H1 (cell line): ENCODE results near the gene ARHGAP23. TPM values are rescaled to one million over a fixed set of nuclear protein-coding genes. Genes with fewer than 3 reads are reported as not detected.

Experiments
- BACH1 ChIP-seq: IDR thresholded peaks from 2 replicates; pipeline ENCODE4 v1.6.1; 2012; ENCODE audit warnings: low read length, improper control_type of control experiment
- BRCA1 ChIP-seq: IDR thresholded peaks from 2 replicates; pipeline ENCODE4 v1.6.1; 2012; ENCODE audit warnings: low read depth, low read length, improper control_type of control experiment
- EP300 ChIP-seq, 2 experiments: IDR thresholded peaks; 1 replicate in 1 of 2; 2 replicates in 1 of 2; pipeline ENCODE4 v1.6.1; 2011 to 2012; ENCODE audit warnings: low read depth in 2 of 2, low read length in 2 of 2, mild to moderate bottlenecking in 2 of 2, borderline replicate concordance in 1 of 2, inconsistent platforms in 1 of 2, moderate library complexity in 1 of 2
- POLR2A ChIP-seq, 2 experiments: IDR thresholded peaks; 1 replicate in 1 of 2; 2 replicates in 1 of 2; pipeline ENCODE4 v1.6.1; 2011; ENCODE audit warnings: low read depth in 2 of 2, low read length in 2 of 2, mild to moderate bottlenecking in 2 of 2; ENCODE audit errors: control extremely low read depth in 1 of 2
- polyA plus RNA-seq, 7 experiments: library from polyadenylated mRNA; depleted of rRNA in 3 of 7; stranded (reverse) in 5 of 7; unstranded in 2 of 7; fragments of >200 nt in 5 of 7; fragments of 200-250 nt in 2 of 7; gene quantifications; 1 replicate in 5 of 7; 2 replicates in 1 of 7; 4 replicates in 1 of 7; pipeline versions ENCODE4 v1.2.1 to v1.2.3, GENCODE V29; 2011 to 2013; ENCODE audit warnings: missing spikeins in 2 of 7, mixed read lengths in 2 of 7
- total RNA-seq: library from RNA; stranded (reverse); fragmentation: NEBNext Ultra II Directional; extraction: Animal tissue kit (Norgen Biotek cat#: 25700); gene quantifications from 2 replicates; pipeline ENCODE4 v1.2.1, GENCODE V29; 2021
- TF ChIP-seq, protein P1 (sequence below): fragments of 300-600 bp; sonication (generic); IDR thresholded peaks from 2 replicates; pipeline ENCODE4 v1.7.1; 2012; ENCODE audit warnings: low read length, moderate library complexity, mild to moderate bottlenecking, inconsistent platforms; ENCODE audit not compliant: insufficient replicate concordance

Gene ARHGAP23
- total and polyA plus RNA-seq, 2 of the 8 experiments (the other 6 are each of a cell fraction or from before 2014, with no cell fraction given), result 16.3 to 107 TPM

DNA sequence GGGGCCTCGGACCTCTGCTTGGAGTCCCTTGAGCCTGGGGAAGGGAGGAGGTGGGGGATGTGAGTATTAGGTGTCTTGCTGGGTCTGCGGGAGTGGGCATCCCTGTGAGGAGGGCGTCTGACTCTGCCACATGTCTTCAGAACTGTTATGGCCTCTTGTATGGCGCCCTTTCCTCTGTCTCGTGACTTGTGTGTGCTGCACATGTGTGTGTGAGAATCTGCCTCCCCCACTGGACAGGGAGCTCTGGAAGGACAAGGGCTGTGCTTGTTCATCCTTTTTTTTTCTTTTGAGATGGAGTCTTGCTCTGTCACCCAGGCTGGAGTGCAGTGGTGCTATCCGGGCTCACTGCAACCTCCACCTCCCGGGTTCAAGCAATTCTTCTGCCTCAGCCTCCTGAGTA is 33.4 kb downstream of the ARHGAP23 start (continued):
- TF ChIP-seq, protein P1, sequence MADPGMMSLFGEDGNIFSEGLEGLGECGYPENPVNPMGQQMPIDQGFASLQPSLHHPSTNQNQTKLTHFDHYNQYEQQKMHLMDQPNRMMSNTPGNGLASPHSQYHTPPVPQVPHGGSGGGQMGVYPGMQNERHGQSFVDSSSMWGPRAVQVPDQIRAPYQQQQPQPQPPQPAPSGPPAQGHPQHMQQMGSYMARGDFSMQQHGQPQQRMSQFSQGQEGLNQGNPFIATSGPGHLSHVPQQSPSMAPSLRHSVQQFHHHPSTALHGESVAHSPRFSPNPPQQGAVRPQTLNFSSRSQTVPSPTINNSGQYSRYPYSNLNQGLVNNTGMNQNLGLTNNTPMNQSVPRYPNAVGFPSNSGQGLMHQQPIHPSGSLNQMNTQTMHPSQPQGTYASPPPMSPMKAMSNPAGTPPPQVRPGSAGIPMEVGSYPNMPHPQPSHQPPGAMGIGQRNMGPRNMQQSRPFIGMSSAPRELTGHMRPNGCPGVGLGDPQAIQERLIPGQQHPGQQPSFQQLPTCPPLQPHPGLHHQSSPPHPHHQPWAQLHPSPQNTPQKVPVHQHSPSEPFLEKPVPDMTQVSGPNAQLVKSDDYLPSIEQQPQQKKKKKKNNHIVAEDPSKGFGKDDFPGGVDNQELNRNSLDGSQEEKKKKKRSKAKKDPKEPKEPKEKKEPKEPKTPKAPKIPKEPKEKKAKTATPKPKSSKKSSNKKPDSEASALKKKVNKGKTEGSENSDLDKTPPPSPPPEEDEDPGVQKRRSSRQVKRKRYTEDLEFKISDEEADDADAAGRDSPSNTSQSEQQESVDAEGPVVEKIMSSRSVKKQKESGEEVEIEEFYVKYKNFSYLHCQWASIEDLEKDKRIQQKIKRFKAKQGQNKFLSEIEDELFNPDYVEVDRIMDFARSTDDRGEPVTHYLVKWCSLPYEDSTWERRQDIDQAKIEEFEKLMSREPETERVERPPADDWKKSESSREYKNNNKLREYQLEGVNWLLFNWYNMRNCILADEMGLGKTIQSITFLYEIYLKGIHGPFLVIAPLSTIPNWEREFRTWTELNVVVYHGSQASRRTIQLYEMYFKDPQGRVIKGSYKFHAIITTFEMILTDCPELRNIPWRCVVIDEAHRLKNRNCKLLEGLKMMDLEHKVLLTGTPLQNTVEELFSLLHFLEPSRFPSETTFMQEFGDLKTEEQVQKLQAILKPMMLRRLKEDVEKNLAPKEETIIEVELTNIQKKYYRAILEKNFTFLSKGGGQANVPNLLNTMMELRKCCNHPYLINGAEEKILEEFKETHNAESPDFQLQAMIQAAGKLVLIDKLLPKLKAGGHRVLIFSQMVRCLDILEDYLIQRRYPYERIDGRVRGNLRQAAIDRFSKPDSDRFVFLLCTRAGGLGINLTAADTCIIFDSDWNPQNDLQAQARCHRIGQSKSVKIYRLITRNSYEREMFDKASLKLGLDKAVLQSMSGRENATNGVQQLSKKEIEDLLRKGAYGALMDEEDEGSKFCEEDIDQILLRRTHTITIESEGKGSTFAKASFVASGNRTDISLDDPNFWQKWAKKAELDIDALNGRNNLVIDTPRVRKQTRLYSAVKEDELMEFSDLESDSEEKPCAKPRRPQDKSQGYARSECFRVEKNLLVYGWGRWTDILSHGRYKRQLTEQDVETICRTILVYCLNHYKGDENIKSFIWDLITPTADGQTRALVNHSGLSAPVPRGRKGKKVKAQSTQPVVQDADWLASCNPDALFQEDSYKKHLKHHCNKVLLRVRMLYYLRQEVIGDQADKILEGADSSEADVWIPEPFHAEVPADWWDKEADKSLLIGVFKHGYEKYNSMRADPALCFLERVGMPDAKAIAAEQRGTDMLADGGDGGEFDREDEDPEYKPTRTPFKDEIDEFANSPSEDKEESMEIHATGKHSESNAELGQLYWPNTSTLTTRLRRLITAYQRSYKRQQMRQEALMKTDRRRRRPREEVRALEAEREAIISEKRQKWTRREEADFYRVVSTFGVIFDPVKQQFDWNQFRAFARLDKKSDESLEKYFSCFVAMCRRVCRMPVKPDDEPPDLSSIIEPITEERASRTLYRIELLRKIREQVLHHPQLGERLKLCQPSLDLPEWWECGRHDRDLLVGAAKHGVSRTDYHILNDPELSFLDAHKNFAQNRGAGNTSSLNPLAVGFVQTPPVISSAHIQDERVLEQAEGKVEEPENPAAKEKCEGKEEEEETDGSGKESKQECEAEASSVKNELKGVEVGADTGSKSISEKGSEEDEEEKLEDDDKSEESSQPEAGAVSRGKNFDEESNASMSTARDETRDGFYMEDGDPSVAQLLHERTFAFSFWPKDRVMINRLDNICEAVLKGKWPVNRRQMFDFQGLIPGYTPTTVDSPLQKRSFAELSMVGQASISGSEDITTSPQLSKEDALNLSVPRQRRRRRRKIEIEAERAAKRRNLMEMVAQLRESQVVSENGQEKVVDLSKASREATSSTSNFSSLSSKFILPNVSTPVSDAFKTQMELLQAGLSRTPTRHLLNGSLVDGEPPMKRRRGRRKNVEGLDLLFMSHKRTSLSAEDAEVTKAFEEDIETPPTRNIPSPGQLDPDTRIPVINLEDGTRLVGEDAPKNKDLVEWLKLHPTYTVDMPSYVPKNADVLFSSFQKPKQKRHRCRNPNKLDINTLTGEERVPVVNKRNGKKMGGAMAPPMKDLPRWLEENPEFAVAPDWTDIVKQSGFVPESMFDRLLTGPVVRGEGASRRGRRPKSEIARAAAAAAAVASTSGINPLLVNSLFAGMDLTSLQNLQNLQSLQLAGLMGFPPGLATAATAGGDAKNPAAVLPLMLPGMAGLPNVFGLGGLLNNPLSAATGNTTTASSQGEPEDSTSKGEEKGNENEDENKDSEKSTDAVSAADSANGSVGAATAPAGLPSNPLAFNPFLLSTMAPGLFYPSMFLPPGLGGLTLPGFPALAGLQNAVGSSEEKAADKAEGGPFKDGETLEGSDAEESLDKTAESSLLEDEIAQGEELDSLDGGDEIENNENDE, result no peak
- TF ChIP-seq POLR2A (IDR thresholded peaks at IDR 0.05; ENCODE audit: control extremely low read depth in 1 of 2, low read depth in 2 of 2, low read length in 2 of 2) (no peak), BRCA1 (no peak), BACH1 (no peak), EP300 (IDR thresholded peaks at IDR 0.05; ENCODE audit: borderline replicate concordance in 1 of 2, low read depth in 2 of 2, low read length in 2 of 2) (no peak)
